HG03342 (cell line): Measurements from ENCODE around the gene ITGA5.

Experiments
- ATAC-seq: cut with Tn5 transposase; IDR thresholded peaks from one replicate; pipeline ENCODE4 v1.9.1; 2021; ENCODE audit warnings: mild to moderate bottlenecking, moderate library complexity; ENCODE audit not compliant: unreplicated experiment

Gene ITGA5

GRCh38 chr12:54419088-54419887 is at the start of gene ITGA5:
Gene ITGA5, minus strand, starts transcription at chr12:54419266. Its CDS starts 68 bp downstream, at chr12:54419198.
- ATAC-seq, result no peak

GRCh38 chr12:54465857-54466523 is 46.9 kb upstream of the ITGA5 start:
- ATAC-seq, result no peak

GRCh38 chr12:54463484-54463883 is 44.4 kb upstream of the ITGA5 start:
- ATAC-seq, result no peak

- ATAC-seq, result no peak
Measured at GRCh38 chr12:54463034-54463433, 44.0 kb upstream of the ITGA5 start.

GRCh38 chr12:54460317-54460923 is 41.4 kb upstream of the ITGA5 start:
- ATAC-seq, result no peak

GRCh38 chr12:54459355-54459754 is 40.3 kb upstream of the ITGA5 start:
- no peak for ATAC-seq

- no peak for ATAC-seq
Measured at GRCh38 chr12:54455760-54456469, 36.8 kb upstream of the ITGA5 start.

- no peak for ATAC-seq
Measured at GRCh38 chr12:54452628-54453027, 33.6 kb upstream of the ITGA5 start.

- ATAC-seq, result no peak
Measured at GRCh38 chr12:54448344-54448743, 29.3 kb upstream of the ITGA5 start.

GRCh38 chr12:54447917-54448316 is 28.9 kb upstream of the ITGA5 start:
- ATAC-seq, result no peak

- no peak for ATAC-seq
Measured at GRCh38 chr12:54444206-54444605, 25.1 kb upstream of the ITGA5 start.

GRCh38 chr12:54443446-54443845 is 24.4 kb upstream of the ITGA5 start:
- ATAC-seq, result no peak

- no peak for ATAC-seq
Measured at GRCh38 chr12:54442961-54443360, 23.9 kb upstream of the ITGA5 start.

GRCh38 chr12:54442099-54442498 is 23.0 kb upstream of the ITGA5 start:
- ATAC-seq, result no peak

- ATAC-seq, result no peak
Measured at GRCh38 chr12:54439521-54440255, 20.6 kb upstream of the ITGA5 start.

- ATAC-seq, result no peak
Measured at GRCh38 chr12:54439096-54439495, 20.0 kb upstream of the ITGA5 start.

- ATAC-seq, result no peak
Measured at GRCh38 chr12:54438517-54438916, 19.5 kb upstream of the ITGA5 start.

- ATAC-seq, result no peak
Measured at GRCh38 chr12:54437697-54438096, 18.6 kb upstream of the ITGA5 start.

GRCh38 chr12:54437243-54437642 is 18.2 kb upstream of the ITGA5 start:
- ATAC-seq, result no peak

GRCh38 chr12:54432815-54433164 is 13.7 kb upstream of the ITGA5 start:
- no peak for ATAC-seq
